Fibroblast of skin of left quadriceps (primary cell): ENCODE results near the gene TRMT2A.

Experiments
- DNase-seq, 2 experiments: peaks; one replicate each; pipeline ENCODE4 v3.0.0-alpha.2; 2013; ENCODE audit warnings: low read depth in 2 of 2

The TRMT2A gene

DNA sequence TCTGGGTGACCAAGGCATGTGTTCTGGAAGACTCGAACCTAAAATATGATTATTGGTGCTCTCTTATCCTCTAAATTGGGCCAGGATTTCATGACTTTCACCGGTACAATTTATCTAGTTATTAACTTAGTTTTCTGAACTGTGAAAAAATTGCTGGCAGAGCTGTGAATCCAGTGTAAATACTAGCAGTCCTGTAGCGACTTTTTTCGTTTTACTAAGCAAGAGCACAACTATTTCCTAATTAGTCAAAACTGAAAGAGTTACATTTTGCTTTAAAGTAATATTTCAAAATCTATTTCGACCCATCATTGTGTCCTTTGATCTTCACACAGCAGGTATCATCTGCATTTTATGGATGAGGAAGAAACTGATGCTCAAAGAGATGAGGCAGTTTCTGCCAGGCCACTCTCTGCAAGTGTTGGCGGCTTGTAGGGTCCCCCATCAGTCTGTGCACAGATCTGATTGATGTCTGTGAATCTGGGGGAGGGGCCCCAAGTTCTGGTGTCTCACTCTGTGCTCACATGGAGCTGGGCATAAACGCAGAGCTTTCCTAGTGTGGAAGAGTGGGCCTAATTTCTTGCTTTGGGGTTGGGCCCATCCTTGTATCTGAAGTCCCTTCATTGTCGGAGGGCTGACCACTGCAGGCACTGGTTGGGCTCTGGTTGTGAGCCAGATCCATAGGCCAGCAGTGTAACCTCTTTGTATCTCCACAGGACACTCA is 1.4 kb upstream of the TRMT2A start:
- no peak for DNase-seq

DNA sequence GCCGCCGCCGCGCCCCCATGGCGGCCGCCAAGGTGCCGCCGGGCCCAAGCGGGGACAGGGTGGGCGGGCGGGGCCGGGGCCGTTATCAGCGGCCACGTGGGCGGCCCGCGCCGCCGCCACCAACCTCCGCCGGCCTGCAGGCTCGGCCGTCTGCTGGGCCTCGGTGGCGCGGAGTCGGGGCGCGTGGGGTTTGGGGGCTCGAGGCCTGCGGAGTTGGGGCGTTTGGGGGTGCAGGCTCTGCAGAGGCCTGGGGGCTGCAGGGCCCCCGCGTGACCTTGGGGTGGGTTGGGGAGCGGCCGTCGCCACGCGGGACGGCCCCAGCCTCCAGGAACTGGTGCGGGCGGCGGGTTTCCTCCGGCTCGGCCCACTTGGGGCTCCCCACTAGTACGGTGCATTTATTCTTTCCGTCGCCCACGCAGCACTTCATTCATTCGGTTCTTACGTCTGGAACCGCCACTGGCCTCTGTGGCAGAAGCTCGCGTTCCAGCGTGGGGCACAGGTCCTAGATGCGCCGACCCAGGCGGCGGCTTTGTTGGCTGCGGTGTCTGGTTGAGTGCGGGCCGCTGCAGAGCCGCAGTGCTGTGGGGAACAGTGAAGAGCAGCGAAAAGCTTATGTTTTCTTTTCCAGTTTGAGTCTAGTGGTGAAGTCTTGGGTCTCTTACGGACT is 740 bp upstream of the TRMT2A start:
- DNase-seq = no peak

GRCh38 chr22:20116376-20116950 is 563 bp downstream of the TRMT2A start:
- no peak for DNase-seq

DNA sequence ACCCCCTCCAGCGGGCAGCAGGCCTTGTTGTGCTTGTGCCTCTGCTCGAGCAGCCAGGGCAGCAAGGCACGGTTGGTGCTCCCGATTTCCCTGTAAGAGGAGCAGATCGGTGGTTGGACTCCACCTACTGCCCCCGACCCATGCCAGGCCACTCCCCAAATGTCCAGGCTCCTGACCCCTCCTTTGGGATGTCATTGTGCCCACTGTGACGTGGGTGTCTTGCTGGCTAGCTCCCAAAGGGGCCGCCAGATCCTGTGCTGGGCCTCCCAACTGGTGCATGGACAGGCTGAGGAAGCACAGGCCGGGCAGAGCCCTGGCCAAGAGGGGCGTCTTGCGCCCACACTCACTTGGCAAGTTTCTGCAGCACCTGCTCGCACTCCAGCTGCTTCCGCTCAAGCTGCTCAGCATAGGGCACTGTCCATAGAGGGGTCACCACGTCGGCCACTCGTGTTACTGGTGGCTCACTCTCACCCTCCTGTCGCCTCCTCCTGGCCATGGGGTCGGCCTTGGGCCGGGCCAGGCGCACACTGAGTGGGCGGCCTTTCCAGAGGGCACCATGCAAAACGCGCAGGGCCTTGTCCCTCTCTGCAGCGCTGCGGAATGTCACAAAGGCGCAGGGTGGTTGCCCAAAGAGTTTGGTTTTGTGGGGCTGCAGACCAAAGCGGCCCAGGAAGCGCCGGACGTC is 1.2 kb downstream of the TRMT2A start, which contains the start of gene RANBP1:
RANBP1 (plus strand) TSS at position 414 of the 685 bp plus-strand sequence; CDS start at position 495, 81 bp downstream.
- DNase-seq = no peak

DNA sequence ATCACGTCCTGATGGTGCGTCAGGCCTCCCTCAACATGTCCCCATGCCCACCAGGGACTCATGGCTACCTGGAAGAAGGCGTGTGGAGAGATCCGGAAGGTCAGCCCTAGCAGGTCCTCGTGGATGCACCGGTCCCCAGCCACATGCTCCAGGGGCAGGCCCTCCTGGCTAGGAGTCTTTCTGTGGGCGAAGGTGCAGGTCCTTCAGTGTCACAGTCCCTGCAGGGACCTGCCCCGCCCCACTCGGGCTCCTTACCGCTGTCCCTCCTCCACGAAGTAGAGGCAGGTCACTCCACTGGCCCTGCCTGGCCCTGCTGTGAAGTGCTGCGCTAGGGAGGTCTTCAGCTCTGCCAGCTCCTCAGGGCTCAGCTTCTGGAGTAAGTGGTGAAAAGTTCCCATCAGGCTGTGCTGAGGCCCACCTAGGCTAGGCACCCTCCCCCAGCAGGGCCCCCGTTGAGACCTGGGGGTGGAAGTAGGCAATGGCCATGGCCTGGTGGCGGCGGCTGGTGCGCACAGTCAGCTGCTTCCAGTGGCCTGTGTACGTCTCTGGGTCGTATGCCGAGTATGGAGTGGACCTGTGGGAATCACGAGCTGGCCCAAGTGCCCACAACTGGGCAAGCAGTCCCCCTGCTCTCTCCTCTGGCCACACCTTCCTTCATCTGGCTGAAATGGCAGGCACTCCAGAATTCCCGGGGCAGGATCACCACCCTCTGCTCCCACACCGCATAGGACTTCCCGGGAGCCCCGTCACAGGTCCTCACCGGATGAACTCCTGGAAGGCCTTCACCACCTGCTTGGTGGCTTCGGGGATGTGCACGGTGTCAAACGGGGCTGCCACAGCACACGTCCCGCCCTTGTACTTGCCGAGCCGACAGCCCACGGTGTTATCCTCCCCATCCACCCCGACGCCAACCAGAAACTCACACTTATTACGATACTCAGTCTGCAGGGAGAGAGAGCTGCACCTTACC is 2.2 kb downstream of the TRMT2A start:
- DNase-seq = no peak

DNA sequence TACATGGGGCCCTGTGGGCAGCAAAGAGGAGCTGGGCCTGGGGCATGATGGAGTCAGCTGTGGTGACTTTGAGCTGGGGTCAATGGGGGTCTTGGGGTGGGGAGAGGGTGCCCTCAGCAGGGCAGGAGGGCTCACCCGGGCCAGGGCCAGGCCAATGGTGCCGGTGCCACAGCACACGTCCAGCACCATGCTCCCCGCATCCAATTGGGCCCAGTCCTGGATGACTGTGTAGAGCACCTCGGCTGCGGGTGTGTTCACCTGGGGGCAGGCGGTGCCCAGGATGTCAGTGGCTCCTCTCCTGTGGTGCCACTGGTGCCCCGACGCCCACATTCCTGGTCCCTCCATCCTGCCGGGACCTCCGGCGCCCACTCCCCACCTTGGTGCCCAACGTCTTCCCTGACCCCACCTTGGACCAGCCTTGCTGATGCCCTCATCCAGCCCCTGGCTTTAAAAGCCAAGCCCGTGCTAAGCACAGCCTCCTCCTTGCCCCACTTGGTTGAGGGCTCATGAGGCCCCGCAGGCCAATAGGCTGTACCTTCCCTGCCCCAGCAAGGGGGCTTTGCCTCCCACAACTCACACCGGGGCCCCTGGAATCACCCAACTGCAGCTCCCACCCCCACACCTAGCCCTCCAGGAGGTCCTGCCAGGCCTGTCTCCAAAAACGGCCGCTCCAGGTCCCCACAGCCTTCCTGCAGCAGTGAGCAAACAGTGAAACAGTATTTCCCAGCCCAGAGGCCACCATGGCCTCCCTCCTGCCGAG is 3.3 kb downstream of the TRMT2A start:
- no peak for DNase-seq

DNA sequence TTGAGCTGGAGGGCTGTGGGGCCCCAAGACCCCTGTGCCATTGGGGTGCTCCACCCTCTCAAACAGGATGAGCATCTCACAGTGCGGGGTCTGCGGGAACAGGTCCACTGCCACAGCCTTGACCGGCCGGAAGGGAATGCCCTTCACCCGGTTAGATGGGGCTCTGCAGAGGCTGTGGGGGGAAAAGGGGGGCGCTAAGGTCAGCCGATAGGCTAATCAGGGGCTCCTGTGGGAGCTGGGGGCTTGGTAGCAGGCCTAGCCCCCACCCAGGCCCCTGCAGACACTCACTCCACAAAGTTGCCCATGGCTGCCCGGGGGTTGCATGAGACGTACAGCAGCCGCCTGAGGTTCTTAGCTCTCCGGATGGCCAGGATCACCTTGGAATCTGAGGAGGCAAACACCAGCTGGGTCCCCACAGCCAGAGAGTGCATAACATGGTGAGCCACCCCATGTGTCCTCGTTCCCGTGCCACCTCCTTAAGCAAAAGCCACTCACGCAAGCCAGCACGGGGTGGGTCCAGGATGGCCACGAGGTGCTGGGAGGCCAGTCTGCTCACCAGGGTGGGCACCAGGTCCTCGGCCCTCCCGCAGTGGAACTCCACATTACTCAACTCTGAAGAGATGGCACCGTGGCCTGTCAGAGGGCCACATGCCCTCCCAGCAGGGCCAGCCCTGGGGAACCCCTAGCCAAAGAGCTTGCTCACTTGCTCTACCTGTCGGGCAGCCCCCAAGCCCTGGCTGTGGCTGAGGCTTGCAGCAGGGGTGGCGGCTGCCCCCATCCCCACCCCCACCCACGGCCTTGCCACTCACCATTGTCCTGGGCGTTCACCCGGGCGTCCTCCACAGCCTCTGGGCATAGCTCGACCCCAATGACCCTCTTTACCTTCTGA is 4.2 kb downstream of the TRMT2A start:
- DNase-seq = no peak

- DNase-seq = no peak
These were observed 5.1 kb downstream of the TRMT2A start for GRCh38 chr22:20111689-20112622.

- DNase-seq = no peak
These were observed 5.9 kb downstream of the TRMT2A start for GRCh38 chr22:20111045-20111688.

GRCh38 chr22:20110359-20110985 is 6.6 kb downstream of the TRMT2A start:
- DNase-seq = no peak

GRCh38 chr22:20109411-20110358 is 7.3 kb downstream of the TRMT2A start:
- DNase-seq = no peak

- DNase-seq = no peak
These were observed 8.2 kb downstream of the TRMT2A start for GRCh38 chr22:20108757-20109230.

GRCh38 chr22:20107951-20108756 is 8.9 kb downstream of the TRMT2A start:
- no peak for DNase-seq

GRCh38 chr22:20107471-20107901 is 9.5 kb downstream of the TRMT2A start:
- DNase-seq = no peak

- DNase-seq = no peak
These were observed 10.2 kb downstream of the TRMT2A start for GRCh38 chr22:20106849-20107237.
